ENCODE data around the gene SPRR5. TPM values are rescaled to one million over a fixed set of nuclear protein-coding genes. Genes with fewer than 3 reads are reported as not detected.

Gene SPRR5, protein sequence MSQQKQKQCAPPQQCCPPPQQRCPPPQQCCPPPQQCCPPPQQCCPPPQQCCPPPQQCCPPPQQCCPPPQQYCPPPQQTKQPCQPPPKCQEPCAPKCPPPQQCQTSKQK
- total RNA-seq, result not detected in 2 replicates

DNA sequence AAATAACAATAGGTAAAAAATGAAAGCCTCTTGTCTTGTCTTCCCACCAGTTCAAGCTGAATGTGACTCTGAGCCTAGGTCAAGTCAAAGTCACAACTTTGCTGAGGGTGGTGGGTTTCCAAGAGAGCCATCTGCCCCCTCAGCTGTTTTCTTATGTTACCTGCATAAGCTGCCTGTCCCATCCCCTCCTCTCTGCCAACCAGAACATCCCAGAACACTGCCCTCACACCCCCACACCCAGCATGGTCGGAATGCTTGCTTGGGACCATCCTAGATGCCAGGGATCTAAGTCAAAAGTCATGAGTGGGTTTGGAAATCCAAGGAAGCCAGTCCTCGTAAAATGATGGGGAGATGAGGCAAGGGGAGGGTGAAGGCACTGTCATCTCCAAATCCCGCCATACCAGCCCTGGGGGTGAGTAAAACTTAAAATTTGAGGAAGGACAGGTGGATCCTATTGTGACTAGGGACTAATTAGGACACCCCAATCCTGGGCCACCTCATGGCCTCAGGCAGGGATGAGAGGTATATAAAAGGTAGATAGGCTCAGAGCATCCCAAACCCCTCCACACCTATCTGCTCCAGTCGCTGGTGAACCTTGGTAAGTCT, at the start of gene SPRR5:
SPRR5 (plus strand) TSS at position 556 of the 606 bp plus-strand sequence. CDS start 1,349 bp downstream, outside the sequence.

DNA sequence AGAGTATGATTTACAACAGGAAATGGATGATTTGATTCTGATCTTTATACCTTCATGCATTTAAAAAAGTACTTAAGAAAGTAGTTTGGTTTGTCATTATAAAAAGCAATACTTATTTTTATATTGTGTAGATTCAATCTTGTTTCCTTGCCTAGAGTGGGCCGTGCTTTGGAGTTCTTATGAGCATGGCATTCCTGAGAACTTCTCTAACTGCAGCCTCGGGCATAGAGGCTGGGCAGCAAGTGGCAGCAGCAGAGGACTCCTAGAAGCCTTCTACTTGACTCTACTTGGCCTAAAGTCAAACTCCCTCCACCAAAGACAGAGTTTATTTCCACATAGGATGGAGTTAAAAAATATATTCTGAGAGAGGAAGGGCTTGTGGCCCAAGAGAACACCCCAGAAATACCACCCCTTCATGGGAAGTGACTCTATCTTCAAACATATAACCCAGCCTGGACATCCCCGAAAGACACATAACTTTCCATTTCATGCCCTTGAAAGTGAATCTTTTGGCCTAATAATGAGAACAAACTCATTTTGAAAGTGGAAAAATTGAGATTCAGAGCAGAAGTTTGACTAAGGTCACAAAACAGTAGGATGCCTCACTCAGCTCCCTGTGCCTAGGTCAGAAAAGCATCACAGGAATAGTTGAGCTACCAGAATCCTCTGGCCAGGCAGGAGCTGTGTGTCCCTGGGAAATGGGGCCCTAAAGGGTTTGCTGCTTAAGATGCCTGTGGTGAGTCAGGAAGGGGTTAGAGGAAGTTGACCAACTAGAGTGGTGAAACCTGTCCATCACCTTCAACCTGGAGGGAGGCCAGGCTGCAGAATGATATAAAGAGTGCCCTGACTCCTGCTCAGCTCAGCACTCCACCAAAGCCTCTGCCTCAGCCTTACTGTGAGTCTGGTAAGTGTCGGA, 39.1 kb upstream of the SPRR5 start, which contains the start of gene IVL:
IVL (plus strand) TSS at position 861 of the 916 bp plus-strand sequence. CDS start 1,252 bp downstream, outside the sequence.

DNA sequence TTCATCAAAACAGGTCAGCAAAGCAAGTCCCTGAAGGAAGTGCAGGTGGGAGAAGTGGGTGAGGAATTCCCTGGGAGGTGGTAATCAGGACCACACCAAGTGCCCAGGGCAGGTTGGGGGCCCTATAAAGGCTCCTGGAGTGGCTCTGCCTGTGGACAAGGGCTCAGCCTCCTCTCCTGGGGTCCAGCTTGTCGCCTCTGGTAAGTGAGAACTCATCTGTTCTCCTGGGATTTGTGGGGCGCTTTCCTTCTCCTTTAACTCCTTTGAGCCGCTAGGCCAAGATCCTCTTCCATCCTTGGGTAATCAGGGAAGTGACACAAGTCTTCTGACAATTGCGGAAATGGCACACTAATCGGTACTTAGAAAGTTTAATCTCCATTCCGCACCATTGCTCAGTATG, 23.5 kb downstream of the SPRR5 start, which contains the start of gene SPRR4:
SPRR4 (plus strand) TSS at position 154 of the 400 bp plus-strand sequence. CDS start 1,243 bp downstream, outside the sequence.

DNA sequence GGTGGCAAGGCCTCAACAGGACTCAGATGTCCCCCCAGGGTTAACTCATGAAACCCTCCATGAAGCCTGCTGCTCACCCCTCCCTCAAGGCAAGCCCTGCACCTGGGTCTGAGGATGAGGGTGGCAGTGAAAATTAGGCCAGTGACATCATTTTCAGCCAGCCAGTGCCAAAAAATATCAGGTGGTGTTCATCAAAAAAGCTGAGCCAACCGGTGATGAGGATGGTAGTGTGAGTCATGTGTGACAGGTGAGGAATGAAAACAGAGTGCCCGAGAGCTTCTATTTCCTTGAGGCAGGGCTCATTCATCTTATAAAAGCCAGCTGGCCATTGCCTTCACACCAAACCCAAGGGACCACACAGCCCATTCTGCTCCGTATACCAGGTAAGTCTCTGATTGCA, 36.7 kb downstream of the SPRR5 start, which contains the start of gene SPRR1A:
SPRR1A (plus strand) TSS at position 339 of the 400 bp plus-strand sequence. CDS start 1,150 bp downstream, outside the sequence.

Other genes starting within 250 kb of the SPRR5 start
- not detected in 2 replicates for gene LCE2A, start 248.9 kb upstream of the SPRR5 start, total RNA-seq
- gene LCE4A, start 239.0 kb upstream of the SPRR5 start, total RNA-seq, result not detected in 2 replicates
- not detected in 2 replicates for gene KPRP, start 189.2 kb upstream of the SPRR5 start, total RNA-seq
- gene LCE1F, start 172.1 kb upstream of the SPRR5 start, total RNA-seq, result not detected in 2 replicates
- not detected in 2 replicates for gene LCE1E, start 160.9 kb upstream of the SPRR5 start, total RNA-seq
- not detected in 2 replicates for gene LCE1D, start 150.5 kb upstream of the SPRR5 start, total RNA-seq
- gene LCE1C, start 140.6 kb upstream of the SPRR5 start, total RNA-seq, result not detected in 2 replicates
- gene LCE1B, start 135.2 kb upstream of the SPRR5 start, total RNA-seq, result not detected in 2 replicates
- not detected in 2 replicates for gene LCE1A, start 119.7 kb upstream of the SPRR5 start, total RNA-seq
- not detected in 2 replicates for gene LCE6A, start 104.3 kb upstream of the SPRR5 start, total RNA-seq
- not detected in 2 replicates for gene LCE7A, start 87.2 kb upstream of the SPRR5 start, total RNA-seq
- not detected in 2 replicates for gene SMCP, start 68.9 kb upstream of the SPRR5 start, total RNA-seq
- gene IVL, start 38.7 kb upstream of the SPRR5 start, total RNA-seq, result not detected in 2 replicates
- not detected in 2 replicates for gene SPRR4, start 23.4 kb downstream of the SPRR5 start, total RNA-seq
- gene SPRR1A, start 36.9 kb downstream of the SPRR5 start, total RNA-seq, result not detected in 2 replicates
- gene SPRR3, start 54.5 kb downstream of the SPRR5 start, total RNA-seq, result not detected in 2 replicates
- not detected in 2 replicates for gene SPRR1B, start 84.0 kb downstream of the SPRR5 start, total RNA-seq
- not detected in 2 replicates for gene SPRR2D, start 93.9 kb downstream of the SPRR5 start, total RNA-seq
- gene SPRR2A, start 110.3 kb downstream of the SPRR5 start, total RNA-seq, result not detected in 2 replicates
- not detected in 2 replicates for gene SPRR2B, start 124.4 kb downstream of the SPRR5 start, total RNA-seq
- gene SPRR2E, start 147.3 kb downstream of the SPRR5 start, total RNA-seq, result not detected in 2 replicates
- gene SPRR2F, start 166.3 kb downstream of the SPRR5 start, total RNA-seq, result not detected in 2 replicates
- gene SPRR2G, start 203.7 kb downstream of the SPRR5 start, total RNA-seq, result not detected in 2 replicates

Measured in aortic smooth muscle cell (primary cell).